HCT116 (cell line): ENCODE results near the gene AKAP3.

Experiments
- CTCF ChIP-seq, 3 experiments: fragments of 200-600 bp in 1 of 3; sonication (generic) in 1 of 3; IDR thresholded peaks in 2 of 3; conservative IDR thresholded peaks in 1 of 3; 2 replicates each; pipeline ENCODE4 v1.5.1; 2012 to 2017; ENCODE audit warnings: low read depth in 2 of 3, low read length in 2 of 3, antibody characterized with exemption in 1 of 3, borderline replicate concordance in 1 of 3, control low read depth in 1 of 3, mild to moderate bottlenecking in 1 of 3, mixed read lengths in 1 of 3, mixed run types in 1 of 3, moderate library complexity in 1 of 3; ENCODE audit not compliant: insufficient read depth in 1 of 3
- MAX ChIP-seq: IDR thresholded peaks from 2 replicates; pipeline ENCODE4 v1.6.1; 2012
- POLR2A ChIP-seq: IDR thresholded peaks from 2 replicates; pipeline ENCODE4 v1.7.0; 2011; ENCODE audit warnings: borderline replicate concordance; ENCODE audit not compliant: insufficient read depth, insufficient read length; ENCODE audit errors: extremely low read depth

GRCh38 chr12:4681732-4682131, 32.9 kb upstream of the AKAP3 start:
- no peak for TF ChIP-seq MAX
- no peak for TF ChIP-seq POLR2A
- TF ChIP-seq CTCF (IDR thresholded peaks at IDR 0.05 in 2 of 3, conservative IDR thresholded peaks at IDR 0.05 in 1 of 3; ENCODE audit: borderline replicate concordance in 1 of 3, insufficient read depth in 1 of 3, low read depth in 2 of 3, low read length in 2 of 3): no peak
